Keratinocyte (primary cell): Measurements from ENCODE around the gene SWT1.

Experiments
- CTCF ChIP-seq, 3 experiments: IDR thresholded peaks in 1 of 3; conservative IDR thresholded peaks in 1 of 3; optimal IDR thresholded peaks in 1 of 3; 2 replicates in 2 of 3; 3 replicates in 1 of 3; pipeline versions ENCODE3 to v1.5.1; 2011; ENCODE audit warnings: low read length in 3 of 3, mild to moderate bottlenecking in 3 of 3, moderate library complexity in 2 of 3, control low read depth in 1 of 3, inconsistent platforms in 1 of 3; ENCODE audit not compliant: insufficient read depth in 2 of 3; ENCODE audit errors: extremely low read depth in 1 of 3
- EZH2 ChIP-seq: IDR thresholded peaks from one replicate; pipeline ENCODE4 v1.6.1; 2012; ENCODE audit warnings: inconsistent platforms, mild to moderate bottlenecking, low read length, moderate library complexity

DNA sequence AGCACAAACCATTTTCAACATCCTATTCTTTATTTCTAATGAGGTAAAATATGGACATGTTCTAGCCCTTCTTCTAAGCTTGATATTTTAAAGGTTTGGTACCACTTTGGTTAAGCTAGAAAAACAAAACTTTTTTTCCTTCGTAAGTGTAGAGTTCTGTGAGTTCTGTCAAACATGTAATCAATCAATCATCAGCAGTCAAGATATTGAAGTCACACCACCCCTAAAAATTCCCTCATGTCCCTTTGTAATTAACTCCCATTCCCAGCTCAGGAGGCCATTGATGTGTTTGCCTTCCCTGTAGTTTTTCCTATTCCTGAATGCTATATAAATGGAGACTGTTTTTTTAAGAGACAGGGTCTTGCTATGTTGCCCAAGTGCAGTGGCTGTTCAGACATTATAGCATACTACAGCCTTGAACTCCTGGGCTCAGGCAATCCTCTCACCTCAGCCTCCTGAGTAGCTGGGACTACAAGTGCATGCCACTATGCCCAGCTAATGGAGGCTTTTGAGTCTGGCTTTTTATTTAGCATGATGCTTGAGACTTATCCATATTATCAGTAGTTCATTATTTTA lies 137.1 kb downstream of the SWT1 start:
- TF ChIP-seq CTCF (optimal IDR thresholded peaks at IDR 0.05 in 1 of 3, IDR thresholded peaks at IDR 0.05 in 1 of 3, conservative IDR thresholded peaks at IDR 0.05 in 1 of 3; ENCODE audit: extremely low read depth in 1 of 3, insufficient read depth in 2 of 3, low read length in 3 of 3) = no peak
- no peak for TF ChIP-seq EZH2
